WTC11 (cell line): ENCODE data around the gene ADCY5.

Source experiments
- RELA ChIP-seq: sonication (generic); formaldehyde crosslinking; IDR thresholded peaks from 2 replicates; pipeline ENCODE4 v1.8.1; 2022; ENCODE audit warnings: missing genetic modification reagents, mild to moderate bottlenecking, borderline replicate concordance
- SMAD4 ChIP-seq: sonication (generic); formaldehyde crosslinking; IDR thresholded peaks from 2 replicates; pipeline ENCODE4 v1.8.0; 2022; ENCODE audit warnings: mild to moderate bottlenecking, missing genetic modification reagents
- SP1 ChIP-seq: sonication (generic); formaldehyde crosslinking; conservative IDR thresholded peaks from 2 replicates; pipeline ENCODE4 v1.8.1; 2022; ENCODE audit warnings: missing genetic modification reagents
- USF2 ChIP-seq: sonication (generic); formaldehyde crosslinking; IDR thresholded peaks from 2 replicates; pipeline ENCODE4 v1.8.1; 2023; ENCODE audit warnings: mild to moderate bottlenecking, missing genetic modification reagents, moderate library complexity
- ZNF121 ChIP-seq: sonication (generic); formaldehyde crosslinking; IDR thresholded peaks from 2 replicates; pipeline ENCODE4 v1.8.0; 2023; ENCODE audit warnings: missing genetic modification reagents
- ZNF138 ChIP-seq: sonication (generic); formaldehyde crosslinking; conservative IDR thresholded peaks from 2 replicates; pipeline ENCODE4 v1.8.1; 2022; ENCODE audit warnings: mild to moderate bottlenecking, moderate library complexity, missing genetic modification reagents
- TF ChIP-seq, protein P1 (sequence below): fragments of 200-600 bp; IDR thresholded peaks from 2 replicates; pipeline ENCODE4 v1.8.0; 2022; ENCODE audit warnings: antibody characterized with exemption
- TF ChIP-seq, protein P2 (sequence below): sonication (generic); formaldehyde crosslinking; IDR thresholded peaks from 2 replicates; pipeline ENCODE4 v1.8.0; 2022; ENCODE audit warnings: mild to moderate bottlenecking, missing genetic modification reagents
- TF ChIP-seq, protein P3 (sequence below): sonication (generic); formaldehyde crosslinking; IDR thresholded peaks from 2 replicates; pipeline ENCODE4 v1.8.1; 2022; ENCODE audit warnings: low read depth, missing genetic modification reagents, borderline replicate concordance
- TF ChIP-seq, protein P4 (sequence below): sonication (generic); formaldehyde crosslinking; IDR thresholded peaks from 2 replicates; pipeline ENCODE4 v1.8.1; 2023; ENCODE audit warnings: mild to moderate bottlenecking, missing genetic modification reagents

DNA sequence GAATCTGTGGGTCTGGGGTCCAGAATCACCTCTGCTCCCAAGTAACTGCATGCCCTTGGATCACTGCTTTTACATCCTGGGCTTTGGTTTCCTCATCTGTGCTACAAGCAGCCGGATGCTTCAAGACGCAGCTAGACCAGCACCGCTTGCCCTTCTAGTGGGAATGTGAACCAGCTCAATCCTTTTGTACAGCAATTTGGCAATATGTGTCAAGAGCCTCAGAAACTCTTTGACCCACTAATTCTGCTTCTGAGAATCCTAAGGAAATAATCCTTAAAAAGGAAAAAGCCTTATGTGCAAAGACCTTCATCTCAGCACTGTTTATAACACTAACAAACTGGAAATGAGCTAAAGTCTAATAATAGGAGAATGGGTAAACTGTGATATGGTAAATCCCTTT is 48.7 kb downstream of the ADCY5 start:
- TF ChIP-seq, protein P1, sequence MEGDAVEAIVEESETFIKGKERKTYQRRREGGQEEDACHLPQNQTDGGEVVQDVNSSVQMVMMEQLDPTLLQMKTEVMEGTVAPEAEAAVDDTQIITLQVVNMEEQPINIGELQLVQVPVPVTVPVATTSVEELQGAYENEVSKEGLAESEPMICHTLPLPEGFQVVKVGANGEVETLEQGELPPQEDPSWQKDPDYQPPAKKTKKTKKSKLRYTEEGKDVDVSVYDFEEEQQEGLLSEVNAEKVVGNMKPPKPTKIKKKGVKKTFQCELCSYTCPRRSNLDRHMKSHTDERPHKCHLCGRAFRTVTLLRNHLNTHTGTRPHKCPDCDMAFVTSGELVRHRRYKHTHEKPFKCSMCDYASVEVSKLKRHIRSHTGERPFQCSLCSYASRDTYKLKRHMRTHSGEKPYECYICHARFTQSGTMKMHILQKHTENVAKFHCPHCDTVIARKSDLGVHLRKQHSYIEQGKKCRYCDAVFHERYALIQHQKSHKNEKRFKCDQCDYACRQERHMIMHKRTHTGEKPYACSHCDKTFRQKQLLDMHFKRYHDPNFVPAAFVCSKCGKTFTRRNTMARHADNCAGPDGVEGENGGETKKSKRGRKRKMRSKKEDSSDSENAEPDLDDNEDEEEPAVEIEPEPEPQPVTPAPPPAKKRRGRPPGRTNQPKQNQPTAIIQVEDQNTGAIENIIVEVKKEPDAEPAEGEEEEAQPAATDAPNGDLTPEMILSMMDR = no peak
- TF ChIP-seq, protein P2, sequence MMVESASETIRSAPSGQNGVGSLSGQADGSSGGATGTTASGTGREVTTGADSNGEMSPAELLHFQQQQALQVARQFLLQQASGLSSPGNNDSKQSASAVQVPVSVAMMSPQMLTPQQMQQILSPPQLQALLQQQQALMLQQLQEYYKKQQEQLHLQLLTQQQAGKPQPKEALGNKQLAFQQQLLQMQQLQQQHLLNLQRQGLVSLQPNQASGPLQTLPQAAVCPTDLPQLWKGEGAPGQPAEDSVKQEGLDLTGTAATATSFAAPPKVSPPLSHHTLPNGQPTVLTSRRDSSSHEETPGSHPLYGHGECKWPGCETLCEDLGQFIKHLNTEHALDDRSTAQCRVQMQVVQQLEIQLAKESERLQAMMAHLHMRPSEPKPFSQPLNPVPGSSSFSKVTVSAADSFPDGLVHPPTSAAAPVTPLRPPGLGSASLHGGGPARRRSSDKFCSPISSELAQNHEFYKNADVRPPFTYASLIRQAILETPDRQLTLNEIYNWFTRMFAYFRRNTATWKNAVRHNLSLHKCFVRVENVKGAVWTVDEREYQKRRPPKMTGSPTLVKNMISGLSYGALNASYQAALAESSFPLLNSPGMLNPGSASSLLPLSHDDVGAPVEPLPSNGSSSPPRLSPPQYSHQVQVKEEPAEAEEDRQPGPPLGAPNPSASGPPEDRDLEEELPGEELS (CRISPR knock-in tag) = no peak
- TF ChIP-seq SMAD4 (CRISPR knock-in tag) (no peak), ZNF121 (CRISPR knock-in tag) (no peak), RELA (CRISPR knock-in tag) (no peak), USF2 (no peak), ZNF138 (CRISPR knock-in tag) (no peak), SP1 (CRISPR knock-in tag) (no peak)
- TF ChIP-seq, protein P3, sequence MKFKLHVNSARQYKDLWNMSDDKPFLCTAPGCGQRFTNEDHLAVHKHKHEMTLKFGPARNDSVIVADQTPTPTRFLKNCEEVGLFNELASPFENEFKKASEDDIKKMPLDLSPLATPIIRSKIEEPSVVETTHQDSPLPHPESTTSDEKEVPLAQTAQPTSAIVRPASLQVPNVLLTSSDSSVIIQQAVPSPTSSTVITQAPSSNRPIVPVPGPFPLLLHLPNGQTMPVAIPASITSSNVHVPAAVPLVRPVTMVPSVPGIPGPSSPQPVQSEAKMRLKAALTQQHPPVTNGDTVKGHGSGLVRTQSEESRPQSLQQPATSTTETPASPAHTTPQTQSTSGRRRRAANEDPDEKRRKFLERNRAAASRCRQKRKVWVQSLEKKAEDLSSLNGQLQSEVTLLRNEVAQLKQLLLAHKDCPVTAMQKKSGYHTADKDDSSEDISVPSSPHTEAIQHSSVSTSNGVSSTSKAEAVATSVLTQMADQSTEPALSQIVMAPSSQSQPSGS (CRISPR knock-in tag) = no peak
- TF ChIP-seq, protein P4, sequence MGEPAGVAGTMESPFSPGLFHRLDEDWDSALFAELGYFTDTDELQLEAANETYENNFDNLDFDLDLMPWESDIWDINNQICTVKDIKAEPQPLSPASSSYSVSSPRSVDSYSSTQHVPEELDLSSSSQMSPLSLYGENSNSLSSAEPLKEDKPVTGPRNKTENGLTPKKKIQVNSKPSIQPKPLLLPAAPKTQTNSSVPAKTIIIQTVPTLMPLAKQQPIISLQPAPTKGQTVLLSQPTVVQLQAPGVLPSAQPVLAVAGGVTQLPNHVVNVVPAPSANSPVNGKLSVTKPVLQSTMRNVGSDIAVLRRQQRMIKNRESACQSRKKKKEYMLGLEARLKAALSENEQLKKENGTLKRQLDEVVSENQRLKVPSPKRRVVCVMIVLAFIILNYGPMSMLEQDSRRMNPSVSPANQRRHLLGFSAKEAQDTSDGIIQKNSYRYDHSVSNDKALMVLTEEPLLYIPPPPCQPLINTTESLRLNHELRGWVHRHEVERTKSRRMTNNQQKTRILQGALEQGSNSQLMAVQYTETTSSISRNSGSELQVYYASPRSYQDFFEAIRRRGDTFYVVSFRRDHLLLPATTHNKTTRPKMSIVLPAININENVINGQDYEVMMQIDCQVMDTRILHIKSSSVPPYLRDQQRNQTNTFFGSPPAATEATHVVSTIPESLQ = no peak
